NCI-H345 treated with DMSO at 0.1 percent for 48 hours (cell line): ENCODE measurements around the gene TMEM252.

Experiments used
- DNase-seq: peaks from one replicate; lab custom pipeline; 2025; ENCODE audit not compliant: unreplicated experiment; lab: John Stamatoyannopoulos, UW

TMEM252 gene

GRCh38 chr9:68545033-68545705 lies 4.5 kb upstream of the TMEM252 start:
- no peak for DNase-seq

- DNase-seq, result no peak
Measured at GRCh38 chr9:68541568-68541967, 885 bp upstream of the TMEM252 start.

- no peak for DNase-seq
Measured at GRCh38 chr9:68538200-68538599, 2.5 kb downstream of the TMEM252 start.

- no peak for DNase-seq
Measured at GRCh38 chr9:68537616-68537880, 3.1 kb downstream of the TMEM252 start.

GRCh38 chr9:68536876-68537615 lies 3.6 kb downstream of the TMEM252 start:
- DNase-seq, result no peak

- no peak for DNase-seq
Measured at GRCh38 chr9:68533678-68534077, 7.0 kb downstream of the TMEM252 start.

- no peak for DNase-seq
Measured at GRCh38 chr9:68532131-68532530, 8.6 kb downstream of the TMEM252 start.

GRCh38 chr9:68530618-68531017 lies 10.1 kb downstream of the TMEM252 start:
- no peak for DNase-seq

GRCh38 chr9:68523367-68523936 lies 17.2 kb downstream of the TMEM252 start:
- no peak for DNase-seq

GRCh38 chr9:68522954-68523353 lies 17.7 kb downstream of the TMEM252 start:
- no peak for DNase-seq

- DNase-seq, result no peak
Measured at GRCh38 chr9:68522131-68522530, 18.6 kb downstream of the TMEM252 start.

GRCh38 chr9:68515326-68516017 lies 25.2 kb downstream of the TMEM252 start:
- DNase-seq, result no peak

- no peak for DNase-seq
Measured at GRCh38 chr9:68513981-68514380, 26.7 kb downstream of the TMEM252 start.

- no peak for DNase-seq
Measured at GRCh38 chr9:68513385-68513784, 27.3 kb downstream of the TMEM252 start.

- no peak for DNase-seq
Measured at GRCh38 chr9:68509689-68510088, 31.0 kb downstream of the TMEM252 start.

GRCh38 chr9:68508547-68508946 lies 32.1 kb downstream of the TMEM252 start:
- DNase-seq, result no peak

- DNase-seq, result no peak
Measured at GRCh38 chr9:68507806-68508145, 32.9 kb downstream of the TMEM252 start.

- no peak for DNase-seq
Measured at GRCh38 chr9:68507130-68507805, 33.4 kb downstream of the TMEM252 start.

GRCh38 chr9:68506551-68506950 lies 34.1 kb downstream of the TMEM252 start:
- DNase-seq, result no peak

- DNase-seq, result no peak
Measured at GRCh38 chr9:68505681-68506409, 34.8 kb downstream of the TMEM252 start.

- DNase-seq, result no peak
Measured at GRCh38 chr9:68502279-68502678, 38.4 kb downstream of the TMEM252 start.
